ENCODE measurements around the gene AGBL5. TPM values are rescaled to one million over a fixed set of nuclear protein-coding genes. Genes with fewer than 3 reads are reported as not detected.

Gene AGBL5, protein sequence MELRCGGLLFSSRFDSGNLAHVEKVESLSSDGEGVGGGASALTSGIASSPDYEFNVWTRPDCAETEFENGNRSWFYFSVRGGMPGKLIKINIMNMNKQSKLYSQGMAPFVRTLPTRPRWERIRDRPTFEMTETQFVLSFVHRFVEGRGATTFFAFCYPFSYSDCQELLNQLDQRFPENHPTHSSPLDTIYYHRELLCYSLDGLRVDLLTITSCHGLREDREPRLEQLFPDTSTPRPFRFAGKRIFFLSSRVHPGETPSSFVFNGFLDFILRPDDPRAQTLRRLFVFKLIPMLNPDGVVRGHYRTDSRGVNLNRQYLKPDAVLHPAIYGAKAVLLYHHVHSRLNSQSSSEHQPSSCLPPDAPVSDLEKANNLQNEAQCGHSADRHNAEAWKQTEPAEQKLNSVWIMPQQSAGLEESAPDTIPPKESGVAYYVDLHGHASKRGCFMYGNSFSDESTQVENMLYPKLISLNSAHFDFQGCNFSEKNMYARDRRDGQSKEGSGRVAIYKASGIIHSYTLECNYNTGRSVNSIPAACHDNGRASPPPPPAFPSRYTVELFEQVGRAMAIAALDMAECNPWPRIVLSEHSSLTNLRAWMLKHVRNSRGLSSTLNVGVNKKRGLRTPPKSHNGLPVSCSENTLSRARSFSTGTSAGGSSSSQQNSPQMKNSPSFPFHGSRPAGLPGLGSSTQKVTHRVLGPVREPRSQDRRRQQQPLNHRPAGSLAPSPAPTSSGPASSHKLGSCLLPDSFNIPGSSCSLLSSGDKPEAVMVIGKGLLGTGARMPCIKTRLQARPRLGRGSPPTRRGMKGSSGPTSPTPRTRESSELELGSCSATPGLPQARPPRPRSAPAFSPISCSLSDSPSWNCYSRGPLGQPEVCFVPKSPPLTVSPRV
- total RNA-seq = 27.7 and 35.0 TPM in 2 replicates

DNA sequence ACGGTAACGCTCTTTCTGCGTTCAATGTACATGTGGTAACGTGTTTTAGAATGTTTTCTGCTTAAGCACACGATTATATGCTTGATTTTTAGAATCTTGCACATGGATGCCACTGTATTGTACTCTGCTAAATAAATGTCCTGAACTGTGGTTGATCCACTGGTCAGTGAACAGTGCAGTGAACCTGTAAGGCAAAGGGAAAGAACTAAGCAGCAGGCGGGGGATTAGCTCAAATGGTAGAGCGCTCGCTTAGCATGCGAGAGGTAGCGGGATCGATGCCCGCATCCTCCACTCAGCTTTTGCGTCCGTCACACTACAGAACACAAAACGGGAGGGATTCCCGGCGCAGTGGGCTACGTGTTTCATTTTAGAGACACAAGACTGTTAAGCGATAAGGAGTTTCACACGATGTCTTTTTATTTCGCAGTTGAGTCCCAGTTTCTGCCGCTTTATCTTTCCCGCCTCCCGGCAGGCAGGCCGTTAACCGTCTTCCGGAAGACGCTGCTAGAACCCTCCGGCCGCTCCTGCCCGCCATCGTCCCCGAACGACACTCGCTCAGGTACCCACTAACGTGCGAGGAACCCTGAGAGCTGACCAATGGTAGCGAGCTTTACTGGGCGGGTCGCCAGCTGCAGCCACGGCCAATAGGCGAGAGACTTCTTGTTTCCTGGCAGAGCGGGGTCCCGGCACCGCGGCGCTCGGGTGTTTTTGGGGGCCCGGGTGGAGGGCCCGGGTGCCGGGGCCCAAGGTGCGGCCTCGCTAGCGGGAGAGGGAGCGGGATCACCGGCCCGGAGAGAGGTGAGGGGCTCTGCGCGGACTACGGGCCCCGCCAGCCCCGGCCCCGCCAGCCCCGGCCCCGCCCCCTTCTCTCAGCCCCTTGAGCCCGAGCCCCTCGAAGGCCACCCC, at the start of gene AGBL5:
Gene AGBL5 (plus strand): TSS at position 673 of the 906 bp plus-strand sequence. CDS start 1,291 bp downstream, outside the sequence.
- TF ChIP-seq, protein P1, sequence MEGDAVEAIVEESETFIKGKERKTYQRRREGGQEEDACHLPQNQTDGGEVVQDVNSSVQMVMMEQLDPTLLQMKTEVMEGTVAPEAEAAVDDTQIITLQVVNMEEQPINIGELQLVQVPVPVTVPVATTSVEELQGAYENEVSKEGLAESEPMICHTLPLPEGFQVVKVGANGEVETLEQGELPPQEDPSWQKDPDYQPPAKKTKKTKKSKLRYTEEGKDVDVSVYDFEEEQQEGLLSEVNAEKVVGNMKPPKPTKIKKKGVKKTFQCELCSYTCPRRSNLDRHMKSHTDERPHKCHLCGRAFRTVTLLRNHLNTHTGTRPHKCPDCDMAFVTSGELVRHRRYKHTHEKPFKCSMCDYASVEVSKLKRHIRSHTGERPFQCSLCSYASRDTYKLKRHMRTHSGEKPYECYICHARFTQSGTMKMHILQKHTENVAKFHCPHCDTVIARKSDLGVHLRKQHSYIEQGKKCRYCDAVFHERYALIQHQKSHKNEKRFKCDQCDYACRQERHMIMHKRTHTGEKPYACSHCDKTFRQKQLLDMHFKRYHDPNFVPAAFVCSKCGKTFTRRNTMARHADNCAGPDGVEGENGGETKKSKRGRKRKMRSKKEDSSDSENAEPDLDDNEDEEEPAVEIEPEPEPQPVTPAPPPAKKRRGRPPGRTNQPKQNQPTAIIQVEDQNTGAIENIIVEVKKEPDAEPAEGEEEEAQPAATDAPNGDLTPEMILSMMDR (IDR thresholded peaks at IDR 0.05; ENCODE audit: insufficient read depth, low read depth, low read length) = no peak
- peak; percentile 94 for DNase-seq (ENCODE audit: low read depth)
- H3K4me3 ChIP-seq (ENCODE audit: low read depth, low read length) = peak within 1 kb of the TSS; percentile 88

DNA sequence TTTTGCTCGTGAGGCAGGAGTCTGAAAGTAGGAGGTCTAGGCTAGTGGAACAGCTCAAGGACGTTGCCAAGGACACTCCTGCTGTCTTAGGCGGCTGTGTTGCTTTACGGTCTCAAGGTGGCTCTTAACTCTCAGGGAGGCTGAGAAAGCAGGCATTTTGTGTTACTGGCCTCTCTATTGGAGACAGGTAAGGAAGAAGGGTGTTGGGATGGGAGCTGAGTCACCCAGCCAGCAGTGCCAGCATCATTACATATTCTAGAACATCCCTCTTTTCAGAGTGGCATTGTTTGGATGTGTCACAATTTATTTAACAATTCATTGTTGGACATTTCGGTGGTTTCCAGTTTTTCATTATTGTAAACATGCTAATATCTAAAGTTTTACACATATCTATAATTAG, 49.5 kb upstream of the AGBL5 start:
- H3K4me3 ChIP-seq (ENCODE audit: low read depth, low read length) = no peak overlapping the region
- TF ChIP-seq, protein P1 (IDR thresholded peaks at IDR 0.05; ENCODE audit: insufficient read depth, low read depth, low read length) = no peak
- DNase-seq (ENCODE audit: low read depth) = no peak

DNA sequence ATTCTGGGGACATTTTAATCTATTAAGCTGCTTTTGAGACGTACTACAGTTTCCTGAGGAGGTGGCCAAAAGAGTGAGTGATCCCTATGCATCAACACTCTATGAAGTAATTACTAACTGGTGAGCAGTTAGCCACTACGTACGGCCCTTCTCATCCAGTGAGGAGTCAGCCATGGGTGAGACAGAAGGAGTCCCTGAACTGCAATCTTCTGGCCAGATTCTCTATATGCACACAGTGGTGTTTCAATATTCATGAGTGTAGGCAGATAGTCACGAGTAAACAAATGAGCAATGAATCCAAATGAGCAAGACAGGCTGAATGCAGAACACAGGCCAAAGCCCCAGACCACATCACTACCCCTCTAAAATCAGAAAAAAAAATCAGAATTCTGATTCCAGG, 48.5 kb upstream of the AGBL5 start:
- no peak overlapping the region for H3K4me3 ChIP-seq (ENCODE audit: low read depth, low read length)
- no peak for DNase-seq (ENCODE audit: low read depth)
- TF ChIP-seq, protein P1 (IDR thresholded peaks at IDR 0.05; ENCODE audit: insufficient read depth, low read depth, low read length) = no peak

DNA sequence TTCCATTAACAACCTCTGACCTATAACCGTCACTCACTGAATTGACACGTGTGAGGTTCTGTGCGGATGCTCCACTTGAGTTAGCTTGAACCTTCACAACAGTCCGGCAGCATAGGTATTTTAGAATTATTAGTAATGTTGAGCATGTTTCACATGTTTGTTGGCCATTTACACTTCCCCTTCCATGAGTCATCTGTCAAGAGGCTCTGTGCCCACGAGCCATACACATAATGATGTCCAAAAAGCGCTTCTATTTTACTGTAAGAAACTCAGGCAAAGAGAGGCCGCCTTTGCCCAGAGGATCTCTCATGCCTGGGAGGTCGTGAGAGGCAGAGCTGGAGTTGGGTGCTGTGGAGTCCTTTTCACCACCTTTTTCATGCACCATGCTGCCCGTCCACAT, 47.6 kb upstream of the AGBL5 start:
- peak; percentile 45 for DNase-seq (ENCODE audit: low read depth)
- no peak overlapping the region for H3K4me3 ChIP-seq (ENCODE audit: low read depth, low read length)
- TF ChIP-seq, protein P1 (IDR thresholded peaks at IDR 0.05; ENCODE audit: insufficient read depth, low read depth, low read length) = no peak

DNA sequence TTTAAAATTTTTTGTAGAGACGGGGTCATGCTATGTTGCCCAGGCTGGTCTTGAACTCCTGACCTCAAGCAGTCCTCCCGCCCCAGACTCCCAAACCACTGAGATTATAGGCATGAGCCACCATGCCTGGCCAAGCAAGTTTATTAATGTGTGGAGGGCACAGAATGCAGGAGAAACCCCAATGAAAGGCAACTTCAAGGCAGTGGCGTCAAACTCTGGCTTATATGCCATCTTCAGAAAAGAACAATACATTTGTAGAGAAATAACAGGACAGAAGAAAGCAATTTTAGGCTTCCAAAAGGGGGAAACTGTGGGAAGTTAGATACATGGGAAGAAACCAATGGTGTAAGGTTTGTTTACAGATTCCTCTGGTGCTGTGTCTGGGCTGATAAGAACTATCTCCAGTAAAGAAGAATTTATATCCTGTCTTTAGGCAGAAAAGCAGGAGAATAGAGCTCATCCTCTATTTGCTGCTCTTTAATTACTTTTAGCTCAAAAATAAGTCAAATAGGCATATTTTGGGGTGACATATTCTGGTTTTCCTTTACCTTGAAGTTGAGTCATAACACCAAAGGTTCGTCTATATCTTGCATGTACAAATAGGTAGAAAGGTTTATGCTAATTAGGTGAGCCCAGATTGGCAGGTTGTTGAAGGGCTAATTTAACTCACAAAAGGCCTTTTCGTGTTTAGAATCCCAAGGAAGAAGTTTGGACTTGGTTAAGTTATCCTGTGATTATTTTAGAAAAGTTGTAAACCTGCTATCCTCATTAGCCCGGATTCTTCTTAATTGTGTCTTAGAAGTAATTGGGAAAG, 44.7 kb upstream of the AGBL5 start:
- DNase-seq (ENCODE audit: low read depth) = peak; percentile 44
- no peak overlapping the region for H3K4me3 ChIP-seq (ENCODE audit: low read depth, low read length)
- TF ChIP-seq, protein P1 (IDR thresholded peaks at IDR 0.05; ENCODE audit: insufficient read depth, low read depth, low read length) = no peak

Measured in fibroblast of villous mesenchyme (primary cell).